ENCODE data around the gene FNIP2.

Gene FNIP2

DNA sequence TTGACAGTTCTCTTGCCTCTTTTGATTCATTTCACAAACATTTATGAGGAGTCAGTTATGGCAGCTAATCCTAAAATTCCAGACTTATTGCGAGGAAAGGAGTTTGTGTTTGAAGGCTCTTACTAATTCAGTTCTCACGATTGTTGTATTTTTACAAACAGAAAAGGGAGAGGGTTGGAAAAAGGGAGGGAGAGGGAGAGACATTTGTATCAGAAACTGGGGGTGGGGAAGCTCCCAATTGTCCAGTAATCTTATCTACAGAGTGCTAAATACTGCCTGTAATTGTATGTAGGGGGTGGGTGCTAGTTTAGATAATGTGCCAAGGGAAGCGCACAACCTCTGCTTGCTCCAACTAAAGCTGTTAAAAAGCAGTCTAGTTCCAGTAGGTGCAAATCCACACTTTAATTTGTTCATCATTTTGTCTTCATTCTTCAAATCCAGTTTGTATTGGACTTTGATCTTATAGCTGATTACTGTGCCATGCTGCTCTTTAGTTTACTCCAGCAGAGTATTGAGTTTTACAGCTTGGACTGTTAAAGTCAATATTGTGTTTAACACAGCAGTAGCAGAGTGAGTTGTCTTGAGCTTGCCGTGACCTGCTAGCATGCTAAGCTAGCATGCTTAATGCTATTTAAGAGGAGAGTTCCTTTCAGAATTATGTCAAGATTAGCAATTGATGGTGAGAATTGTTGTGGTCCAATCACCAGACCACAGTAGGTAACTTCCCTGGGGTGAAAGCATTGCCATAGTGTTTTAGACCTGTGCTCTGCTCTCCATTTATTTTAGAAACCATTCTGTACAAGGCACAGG, 13.9 kb downstream of the FNIP2 start (continued):
- TF ChIP-seq, protein P1, sequence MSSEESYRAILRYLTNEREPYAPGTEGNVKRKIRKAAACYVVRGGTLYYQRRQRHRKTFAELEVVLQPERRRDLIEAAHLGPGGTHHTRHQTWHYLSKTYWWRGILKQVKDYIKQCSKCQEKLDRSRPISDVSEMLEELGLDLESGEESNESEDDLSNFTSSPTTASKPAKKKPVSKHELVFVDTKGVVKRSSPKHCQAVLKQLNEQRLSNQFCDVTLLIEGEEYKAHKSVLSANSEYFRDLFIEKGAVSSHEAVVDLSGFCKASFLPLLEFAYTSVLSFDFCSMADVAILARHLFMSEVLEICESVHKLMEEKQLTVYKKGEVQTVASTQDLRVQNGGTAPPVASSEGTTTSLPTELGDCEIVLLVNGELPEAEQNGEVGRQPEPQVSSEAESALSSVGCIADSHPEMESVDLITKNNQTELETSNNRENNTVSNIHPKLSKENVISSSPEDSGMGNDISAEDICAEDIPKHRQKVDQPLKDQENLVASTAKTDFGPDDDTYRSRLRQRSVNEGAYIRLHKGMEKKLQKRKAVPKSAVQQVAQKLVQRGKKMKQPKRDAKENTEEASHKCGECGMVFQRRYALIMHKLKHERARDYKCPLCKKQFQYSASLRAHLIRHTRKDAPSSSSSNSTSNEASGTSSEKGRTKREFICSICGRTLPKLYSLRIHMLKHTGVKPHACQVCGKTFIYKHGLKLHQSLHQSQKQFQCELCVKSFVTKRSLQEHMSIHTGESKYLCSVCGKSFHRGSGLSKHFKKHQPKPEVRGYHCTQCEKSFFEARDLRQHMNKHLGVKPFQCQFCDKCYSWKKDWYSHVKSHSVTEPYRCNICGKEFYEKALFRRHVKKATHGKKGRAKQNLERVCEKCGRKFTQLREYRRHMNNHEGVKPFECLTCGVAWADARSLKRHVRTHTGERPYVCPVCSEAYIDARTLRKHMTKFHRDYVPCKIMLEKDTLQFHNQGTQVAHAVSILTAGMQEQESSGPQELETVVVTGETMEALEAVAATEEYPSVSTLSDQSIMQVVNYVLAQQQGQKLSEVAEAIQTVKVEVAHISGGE (tag by site-specific recombination; conservative IDR thresholded peaks at IDR 0.05; ENCODE audit: low read depth): no peak
- TF ChIP-seq, protein P2, sequence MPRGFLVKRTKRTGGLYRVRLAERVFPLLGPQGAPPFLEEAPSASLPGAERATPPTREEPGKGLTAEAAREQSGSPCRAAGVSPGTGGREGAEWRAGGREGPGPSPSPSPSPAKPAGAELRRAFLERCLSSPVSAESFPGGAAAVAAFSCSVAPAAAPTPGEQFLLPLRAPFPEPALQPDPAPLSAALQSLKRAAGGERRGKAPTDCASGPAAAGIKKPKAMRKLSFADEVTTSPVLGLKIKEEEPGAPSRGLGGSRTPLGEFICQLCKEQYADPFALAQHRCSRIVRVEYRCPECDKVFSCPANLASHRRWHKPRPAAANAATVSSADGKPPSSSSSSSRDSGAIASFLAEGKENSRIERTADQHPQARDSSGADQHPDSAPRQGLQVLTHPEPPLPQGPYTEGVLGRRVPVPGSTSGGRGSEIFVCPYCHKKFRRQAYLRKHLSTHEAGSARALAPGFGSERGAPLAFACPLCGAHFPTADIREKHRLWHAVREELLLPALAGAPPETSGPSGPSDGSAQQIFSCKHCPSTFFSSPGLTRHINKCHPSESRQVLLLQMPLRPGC (tag by site-specific recombination; IDR thresholded peaks at IDR 0.05): peak; percentile 76
- peak; percentile 62; the same call in 1 of the 2 replicates for TF ChIP-seq TCF7L2 (IDR thresholded peaks at IDR 0.05; ENCODE audit: borderline replicate concordance, low read depth, low read length)
- peak; percentile 95 for TF ChIP-seq GLIS1 (tag by site-specific recombination; IDR thresholded peaks at IDR 0.05)
- no peak for TF ChIP-seq SALL2 (tag by site-specific recombination; IDR thresholded peaks at IDR 0.05; ENCODE audit: borderline replicate concordance)
- no peak for TF ChIP-seq ZNF292 (tag by site-specific recombination; IDR thresholded peaks at IDR 0.05; ENCODE audit: borderline replicate concordance, low read depth)
- no peak for TF ChIP-seq ZNF549 (tag by site-specific recombination; IDR thresholded peaks at IDR 0.05)
- TF ChIP-seq ZIC2 (tag by site-specific recombination; IDR thresholded peaks at IDR 0.05): peak; percentile 78
- TF ChIP-seq ZFP3 (tag by site-specific recombination; IDR thresholded peaks at IDR 0.05; ENCODE audit: low read depth): no peak
- TF ChIP-seq, protein P3, sequence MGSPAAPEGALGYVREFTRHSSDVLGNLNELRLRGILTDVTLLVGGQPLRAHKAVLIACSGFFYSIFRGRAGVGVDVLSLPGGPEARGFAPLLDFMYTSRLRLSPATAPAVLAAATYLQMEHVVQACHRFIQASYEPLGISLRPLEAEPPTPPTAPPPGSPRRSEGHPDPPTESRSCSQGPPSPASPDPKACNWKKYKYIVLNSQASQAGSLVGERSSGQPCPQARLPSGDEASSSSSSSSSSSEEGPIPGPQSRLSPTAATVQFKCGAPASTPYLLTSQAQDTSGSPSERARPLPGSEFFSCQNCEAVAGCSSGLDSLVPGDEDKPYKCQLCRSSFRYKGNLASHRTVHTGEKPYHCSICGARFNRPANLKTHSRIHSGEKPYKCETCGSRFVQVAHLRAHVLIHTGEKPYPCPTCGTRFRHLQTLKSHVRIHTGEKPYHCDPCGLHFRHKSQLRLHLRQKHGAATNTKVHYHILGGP (tag by site-specific recombination; IDR thresholded peaks at IDR 0.05): no peak
- TF ChIP-seq, protein P4, sequence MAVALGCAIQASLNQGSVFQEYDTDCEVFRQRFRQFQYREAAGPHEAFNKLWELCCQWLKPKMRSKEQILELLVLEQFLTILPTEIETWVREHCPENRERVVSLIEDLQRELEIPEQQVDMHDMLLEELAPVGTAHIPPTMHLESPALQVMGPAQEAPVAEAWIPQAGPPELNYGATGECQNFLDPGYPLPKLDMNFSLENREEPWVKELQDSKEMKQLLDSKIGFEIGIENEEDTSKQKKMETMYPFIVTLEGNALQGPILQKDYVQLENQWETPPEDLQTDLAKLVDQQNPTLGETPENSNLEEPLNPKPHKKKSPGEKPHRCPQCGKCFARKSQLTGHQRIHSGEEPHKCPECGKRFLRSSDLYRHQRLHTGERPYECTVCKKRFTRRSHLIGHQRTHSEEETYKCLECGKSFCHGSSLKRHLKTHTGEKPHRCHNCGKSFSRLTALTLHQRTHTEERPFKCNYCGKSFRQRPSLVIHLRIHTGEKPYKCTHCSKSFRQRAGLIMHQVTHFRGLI (tag by site-specific recombination; IDR thresholded peaks at IDR 0.05): 0 out of 2 replicates have a peak, but pooled peaks have one; percentile 29
- TF ChIP-seq, protein P5, sequence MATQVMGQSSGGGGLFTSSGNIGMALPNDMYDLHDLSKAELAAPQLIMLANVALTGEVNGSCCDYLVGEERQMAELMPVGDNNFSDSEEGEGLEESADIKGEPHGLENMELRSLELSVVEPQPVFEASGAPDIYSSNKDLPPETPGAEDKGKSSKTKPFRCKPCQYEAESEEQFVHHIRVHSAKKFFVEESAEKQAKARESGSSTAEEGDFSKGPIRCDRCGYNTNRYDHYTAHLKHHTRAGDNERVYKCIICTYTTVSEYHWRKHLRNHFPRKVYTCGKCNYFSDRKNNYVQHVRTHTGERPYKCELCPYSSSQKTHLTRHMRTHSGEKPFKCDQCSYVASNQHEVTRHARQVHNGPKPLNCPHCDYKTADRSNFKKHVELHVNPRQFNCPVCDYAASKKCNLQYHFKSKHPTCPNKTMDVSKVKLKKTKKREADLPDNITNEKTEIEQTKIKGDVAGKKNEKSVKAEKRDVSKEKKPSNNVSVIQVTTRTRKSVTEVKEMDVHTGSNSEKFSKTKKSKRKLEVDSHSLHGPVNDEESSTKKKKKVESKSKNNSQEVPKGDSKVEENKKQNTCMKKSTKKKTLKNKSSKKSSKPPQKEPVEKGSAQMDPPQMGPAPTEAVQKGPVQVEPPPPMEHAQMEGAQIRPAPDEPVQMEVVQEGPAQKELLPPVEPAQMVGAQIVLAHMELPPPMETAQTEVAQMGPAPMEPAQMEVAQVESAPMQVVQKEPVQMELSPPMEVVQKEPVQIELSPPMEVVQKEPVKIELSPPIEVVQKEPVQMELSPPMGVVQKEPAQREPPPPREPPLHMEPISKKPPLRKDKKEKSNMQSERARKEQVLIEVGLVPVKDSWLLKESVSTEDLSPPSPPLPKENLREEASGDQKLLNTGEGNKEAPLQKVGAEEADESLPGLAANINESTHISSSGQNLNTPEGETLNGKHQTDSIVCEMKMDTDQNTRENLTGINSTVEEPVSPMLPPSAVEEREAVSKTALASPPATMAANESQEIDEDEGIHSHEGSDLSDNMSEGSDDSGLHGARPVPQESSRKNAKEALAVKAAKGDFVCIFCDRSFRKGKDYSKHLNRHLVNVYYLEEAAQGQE (tag by site-specific recombination; IDR thresholded peaks at IDR 0.05): no peak
- no peak; the same call in 1 of the 2 replicates for TF ChIP-seq ZNF24 (tag by site-specific recombination; IDR thresholded peaks at IDR 0.05)
- no peak for TF ChIP-seq KLF8 (tag by site-specific recombination; IDR thresholded peaks at IDR 0.05)
- no peak for TF ChIP-seq MYNN (tag by site-specific recombination; IDR thresholded peaks at IDR 0.05; ENCODE audit: borderline replicate concordance)
- TF ChIP-seq ZNF433 (tag by site-specific recombination; IDR thresholded peaks at IDR 0.05; ENCODE audit: low read depth): no peak
- TF ChIP-seq ZNF544 (tag by site-specific recombination; IDR thresholded peaks at IDR 0.05): no peak
- TF ChIP-seq, protein P6, sequence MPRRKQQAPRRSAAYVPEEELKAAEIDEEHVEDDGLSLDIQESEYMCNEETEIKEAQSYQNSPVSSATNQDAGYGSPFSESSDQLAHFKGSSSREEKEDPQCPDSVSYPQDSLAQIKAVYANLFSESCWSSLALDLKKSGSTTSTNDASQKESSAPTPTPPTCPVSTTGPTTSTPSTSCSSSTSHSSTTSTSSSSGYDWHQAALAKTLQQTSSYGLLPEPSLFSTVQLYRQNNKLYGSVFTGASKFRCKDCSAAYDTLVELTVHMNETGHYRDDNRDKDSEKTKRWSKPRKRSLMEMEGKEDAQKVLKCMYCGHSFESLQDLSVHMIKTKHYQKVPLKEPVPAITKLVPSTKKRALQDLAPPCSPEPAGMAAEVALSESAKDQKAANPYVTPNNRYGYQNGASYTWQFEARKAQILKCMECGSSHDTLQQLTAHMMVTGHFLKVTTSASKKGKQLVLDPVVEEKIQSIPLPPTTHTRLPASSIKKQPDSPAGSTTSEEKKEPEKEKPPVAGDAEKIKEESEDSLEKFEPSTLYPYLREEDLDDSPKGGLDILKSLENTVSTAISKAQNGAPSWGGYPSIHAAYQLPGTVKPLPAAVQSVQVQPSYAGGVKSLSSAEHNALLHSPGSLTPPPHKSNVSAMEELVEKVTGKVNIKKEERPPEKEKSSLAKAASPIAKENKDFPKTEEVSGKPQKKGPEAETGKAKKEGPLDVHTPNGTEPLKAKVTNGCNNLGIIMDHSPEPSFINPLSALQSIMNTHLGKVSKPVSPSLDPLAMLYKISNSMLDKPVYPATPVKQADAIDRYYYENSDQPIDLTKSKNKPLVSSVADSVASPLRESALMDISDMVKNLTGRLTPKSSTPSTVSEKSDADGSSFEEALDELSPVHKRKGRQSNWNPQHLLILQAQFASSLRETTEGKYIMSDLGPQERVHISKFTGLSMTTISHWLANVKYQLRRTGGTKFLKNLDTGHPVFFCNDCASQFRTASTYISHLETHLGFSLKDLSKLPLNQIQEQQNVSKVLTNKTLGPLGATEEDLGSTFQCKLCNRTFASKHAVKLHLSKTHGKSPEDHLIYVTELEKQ (tag by site-specific recombination; IDR thresholded peaks at IDR 0.05; ENCODE audit: borderline replicate concordance): 0 out of 2 replicates have a peak, but pooled peaks have one; percentile 55
- TF ChIP-seq, protein P7, sequence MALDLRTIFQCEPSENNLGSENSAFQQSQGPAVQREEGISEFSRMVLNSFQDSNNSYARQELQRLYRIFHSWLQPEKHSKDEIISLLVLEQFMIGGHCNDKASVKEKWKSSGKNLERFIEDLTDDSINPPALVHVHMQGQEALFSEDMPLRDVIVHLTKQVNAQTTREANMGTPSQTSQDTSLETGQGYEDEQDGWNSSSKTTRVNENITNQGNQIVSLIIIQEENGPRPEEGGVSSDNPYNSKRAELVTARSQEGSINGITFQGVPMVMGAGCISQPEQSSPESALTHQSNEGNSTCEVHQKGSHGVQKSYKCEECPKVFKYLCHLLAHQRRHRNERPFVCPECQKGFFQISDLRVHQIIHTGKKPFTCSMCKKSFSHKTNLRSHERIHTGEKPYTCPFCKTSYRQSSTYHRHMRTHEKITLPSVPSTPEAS (tag by site-specific recombination; IDR thresholded peaks at IDR 0.05): no peak
- no peak for TF ChIP-seq ZNF701 (tag by site-specific recombination; IDR thresholded peaks at IDR 0.05)
- TF ChIP-seq KLF1 (tag by site-specific recombination; IDR thresholded peaks at IDR 0.05): 0 out of 2 replicates have a peak, but pooled peaks have one; percentile 25
